SH-SY5Y (cell line): Measurements from ENCODE around the gene STAB1.

ENCODE experiments used
- GATA2 ChIP-seq: IDR thresholded peaks from 2 replicates; pipeline ENCODE4 v1.6.1; 2011; ENCODE audit warnings: mild to moderate bottlenecking, low read depth, low read length
- GATA3 ChIP-seq: IDR thresholded peaks from 2 replicates; pipeline ENCODE4 v1.6.1; 2011; ENCODE audit warnings: low read depth, mild to moderate bottlenecking, low read length, moderate library complexity

GRCh38 chr3:52519445-52520140, 24.5 kb downstream of the STAB1 start:
- TF ChIP-seq GATA2 (no peak), GATA3 (no peak)
